AG04449 (cell line): ENCODE measurements around the gene DUS3L.

ENCODE experiments used
- CTCF ChIA-PET: fragments of 350-600 bp; formaldehyde crosslinking; extraction: SDS; loops from one replicate; lab custom pipeline; 2021; ENCODE audit warnings: antibody characterized with exemption; lab: Yijun Ruan, JAX
- POLR2A ChIA-PET: fragments of 400-600, 350-600 bp; formaldehyde crosslinking; extraction: SDS; loops from one replicate; lab custom pipeline; 2020; ENCODE audit warnings: antibody characterized with exemption, inconsistent platforms; lab: Yijun Ruan, JAX
- DNase-seq: peaks from one replicate; pipeline ENCODE4 v3.0.0-alpha.2; 2010; ENCODE audit warnings: low read depth, low spot score
- H3K4me3 ChIP-seq: 2 replicates; pipeline ENCODE4 v1.5.1; 2011; ENCODE audit warnings: low read depth, mild to moderate bottlenecking, control low read depth, low read length
- CTCF ChIP-seq: IDR thresholded peaks from one replicate; pipeline ENCODE4 v1.5.1; 2011; ENCODE audit warnings: mild to moderate bottlenecking, moderate library complexity, low read length, control low read depth, inconsistent platforms; ENCODE audit not compliant: insufficient read depth; ENCODE audit errors: missing control alignments

Gene DUS3L

GRCh38 chr19:5808120-5808816, 17.3 kb upstream of the DUS3L start:
- DNase-seq, result no peak
- TF ChIP-seq CTCF, result no peak
- ChIA-PET POLR2A (no interaction called here), CTCF (interaction anchor here (0.8 to 3.3 kb wide), 7 partner anchors 14 to 230 kb away, joined by 3 to 12 read pairs (median 5); partner anchors contain the start of genes FUT3 and NDUFA11)
- no peak overlapping the region for H3K4me3 ChIP-seq

- no peak for TF ChIP-seq CTCF
- H3K4me3 ChIP-seq, result no peak overlapping the region
- no peak for DNase-seq
- ChIA-PET CTCF (interaction anchor here (1.1 to 3.3 kb wide), 7 partner anchors 11 to 215 kb away, joined by 4 to 12 read pairs (median 5); partner anchors contain the start of gene NDUFA11), POLR2A (no interaction called here)
These were observed 15.9 kb upstream of the DUS3L start for GRCh38 chr19:5806905-5807304.

GRCh38 chr19:5806133-5806489, 15.1 kb upstream of the DUS3L start:
- no peak for TF ChIP-seq CTCF
- H3K4me3 ChIP-seq, result no peak overlapping the region
- ChIA-PET CTCF (interaction anchor here (1.1 to 3.3 kb wide), 7 partner anchors 10 to 216 kb away, joined by 4 to 12 read pairs (median 5); partner anchors contain the start of gene NDUFA11), POLR2A (no interaction called here)
- DNase-seq, result no peak

GRCh38 chr19:5805462-5806132, 14.6 kb upstream of the DUS3L start:
- H3K4me3 ChIP-seq, result no peak overlapping the region; the same call in 1 of the 2 replicates
- peak; percentile 87 for TF ChIP-seq CTCF
- ChIA-PET CTCF (interaction anchor here (1.1 to 3.3 kb wide), 5 partner anchors 10 to 217 kb away, joined by 4 to 12 read pairs (median 5); partner anchors contain the start of gene NDUFA11), POLR2A (no interaction called here)
- no peak for DNase-seq

- POLR2A ChIA-PET, result interaction anchor here (1.2 kb wide), 1 partner anchor 99 kb away, joined by 10 read pairs; the partner anchor contains the start of gene NDUFA11
- peak within 1 kb of the TSS; percentile 49 for H3K4me3 ChIP-seq
- DNase-seq, result no peak
- CTCF ChIA-PET, result interaction anchor here (0.6 to 2.7 kb wide), 69 partner anchors 9 to 414 kb away, joined by 3 to 100 read pairs (median 5); partner anchors contain the start of genes CATSPERD, DUS3L, FUT3 and FUT5
- no peak for TF ChIP-seq CTCF
These were observed 13.8 kb upstream of the DUS3L start, which contains the start of gene NRTN for GRCh38 chr19:5804516-5805461. NRTN (plus strand) TSS chr19:5805067; CDS start chr19:5824166, 19,099 bp downstream.
